ENCODE measurements around the gene LRBA. TPM values are rescaled to one million over a fixed set of nuclear protein-coding genes. Genes with fewer than 3 reads are reported as not detected.

LRBA gene
- total RNA-seq, 2 donors from 2014 or later: 50.1 to 59.9 TPM

DNA sequence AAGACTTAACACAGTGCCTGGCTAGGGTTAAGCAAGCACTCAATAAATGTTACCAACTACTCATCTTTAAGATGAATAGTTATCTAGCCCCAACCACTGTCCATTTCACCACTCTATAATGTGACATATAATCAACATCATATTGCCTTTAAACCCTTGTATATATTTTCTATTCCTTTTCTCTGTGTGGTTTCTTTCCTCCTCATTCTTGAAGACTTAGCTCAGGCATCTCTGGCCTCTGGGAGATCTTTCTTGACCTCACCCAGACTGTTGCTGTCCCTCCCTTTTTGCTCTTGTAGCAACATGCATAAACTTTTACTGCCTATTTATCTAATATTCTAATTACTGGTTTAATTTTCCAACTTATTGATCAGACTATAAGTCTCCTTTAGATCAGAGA lies 683.0 kb downstream of the LRBA start:
- DNase-seq (no peak), ATAC-seq (no peak)
- no peak for TF ChIP-seq POLR2A (IDR thresholded peaks at IDR 0.05)
- TF ChIP-seq, protein P1, sequence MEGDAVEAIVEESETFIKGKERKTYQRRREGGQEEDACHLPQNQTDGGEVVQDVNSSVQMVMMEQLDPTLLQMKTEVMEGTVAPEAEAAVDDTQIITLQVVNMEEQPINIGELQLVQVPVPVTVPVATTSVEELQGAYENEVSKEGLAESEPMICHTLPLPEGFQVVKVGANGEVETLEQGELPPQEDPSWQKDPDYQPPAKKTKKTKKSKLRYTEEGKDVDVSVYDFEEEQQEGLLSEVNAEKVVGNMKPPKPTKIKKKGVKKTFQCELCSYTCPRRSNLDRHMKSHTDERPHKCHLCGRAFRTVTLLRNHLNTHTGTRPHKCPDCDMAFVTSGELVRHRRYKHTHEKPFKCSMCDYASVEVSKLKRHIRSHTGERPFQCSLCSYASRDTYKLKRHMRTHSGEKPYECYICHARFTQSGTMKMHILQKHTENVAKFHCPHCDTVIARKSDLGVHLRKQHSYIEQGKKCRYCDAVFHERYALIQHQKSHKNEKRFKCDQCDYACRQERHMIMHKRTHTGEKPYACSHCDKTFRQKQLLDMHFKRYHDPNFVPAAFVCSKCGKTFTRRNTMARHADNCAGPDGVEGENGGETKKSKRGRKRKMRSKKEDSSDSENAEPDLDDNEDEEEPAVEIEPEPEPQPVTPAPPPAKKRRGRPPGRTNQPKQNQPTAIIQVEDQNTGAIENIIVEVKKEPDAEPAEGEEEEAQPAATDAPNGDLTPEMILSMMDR (IDR thresholded peaks at IDR 0.05): no peak
- Histone ChIP-seq H3K9me3 (no peaks in the 10 kb centered on the region), H3K27me3 (no peaks in the 10 kb centered on the region), H3K4me1 (no peaks in the 10 kb centered on the region), H3K36me3 (replicated peaks in 1 of 2; ENCODE audit: insufficient read depth in 1 of 2, low read depth in 2 of 2) (no peaks in the 10 kb centered on the region), H3K4me3 (no peak overlapping the region), H3K27ac (no peak overlapping the region)
- intact Hi-C loops (cut with DNase I): no loop called here

DNA sequence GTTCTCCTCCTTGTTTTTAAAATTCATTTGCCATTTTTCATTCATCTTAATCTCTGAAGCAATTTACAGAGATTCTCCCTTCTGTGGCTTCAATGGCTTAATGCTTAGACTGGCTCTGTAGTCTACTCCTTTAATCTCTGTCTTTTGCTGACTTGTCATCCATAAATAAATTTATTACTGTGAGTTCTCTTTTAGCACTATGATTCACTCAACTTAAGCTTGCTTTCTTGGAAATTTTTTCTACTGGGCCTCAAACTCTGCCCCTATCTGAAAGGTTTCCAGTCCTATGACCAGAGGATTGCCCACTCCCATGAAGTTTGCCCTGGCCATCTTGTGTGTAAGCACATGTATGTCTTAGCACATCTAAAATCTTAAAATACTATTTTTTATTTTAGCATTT lies 685.7 kb downstream of the LRBA start:
- Histone ChIP-seq H3K36me3 (replicated peaks in 1 of 2; ENCODE audit: insufficient read depth in 1 of 2, low read depth in 2 of 2) (no peaks in the 10 kb centered on the region), H3K4me3 (no peak overlapping the region), H3K27me3 (no peaks in the 10 kb centered on the region), H3K27ac (no peak overlapping the region), H3K4me1 (no peaks in the 10 kb centered on the region), H3K9me3 (no peaks in the 10 kb centered on the region)
- TF ChIP-seq, protein P1 (IDR thresholded peaks at IDR 0.05): no peak
- no peak for TF ChIP-seq POLR2A (IDR thresholded peaks at IDR 0.05)
- DNase-seq (no peak), ATAC-seq (no peak)
- intact Hi-C loops (cut with DNase I): no loop called here

DNA sequence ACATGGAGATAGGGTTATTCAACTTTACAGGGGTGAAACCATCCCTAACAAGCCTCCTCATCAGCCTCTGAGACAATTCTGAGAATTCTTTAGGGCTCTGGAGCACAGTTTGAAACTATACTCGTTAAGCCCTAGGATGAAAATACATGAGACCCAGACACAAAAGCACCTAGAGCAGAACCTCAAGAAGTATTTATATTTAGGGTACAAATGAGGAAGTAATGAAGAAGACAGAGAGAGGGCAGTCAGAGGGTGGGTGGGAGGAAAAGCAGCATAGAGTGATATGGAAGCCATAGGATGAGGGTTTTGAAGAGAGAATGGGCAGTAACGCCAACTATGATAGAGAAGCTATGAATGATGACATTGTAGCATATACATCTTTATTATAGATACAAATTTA lies 686.6 kb downstream of the LRBA start:
- no peak for DNase-seq
- ATAC-seq: no peak
- no peaks in the 10 kb centered on the region for H3K36me3 ChIP-seq (replicated peaks in 1 of 2; ENCODE audit: insufficient read depth in 1 of 2, low read depth in 2 of 2)
- TF ChIP-seq POLR2A (IDR thresholded peaks at IDR 0.05): no peak
- TF ChIP-seq, protein P1 (IDR thresholded peaks at IDR 0.05): no peak
- intact Hi-C loops (cut with DNase I): no loop called here
- H3K27me3 ChIP-seq: no peaks in the 10 kb centered on the region
- H3K27ac ChIP-seq: no peak overlapping the region
- 96% methylated on average over 2 of the region's 2 CpGs for WGBS, 2 donors
- H3K9me3 ChIP-seq: no peaks in the 10 kb centered on the region
- no peaks in the 10 kb centered on the region for H3K4me1 ChIP-seq
- no peak overlapping the region for H3K4me3 ChIP-seq

DNA sequence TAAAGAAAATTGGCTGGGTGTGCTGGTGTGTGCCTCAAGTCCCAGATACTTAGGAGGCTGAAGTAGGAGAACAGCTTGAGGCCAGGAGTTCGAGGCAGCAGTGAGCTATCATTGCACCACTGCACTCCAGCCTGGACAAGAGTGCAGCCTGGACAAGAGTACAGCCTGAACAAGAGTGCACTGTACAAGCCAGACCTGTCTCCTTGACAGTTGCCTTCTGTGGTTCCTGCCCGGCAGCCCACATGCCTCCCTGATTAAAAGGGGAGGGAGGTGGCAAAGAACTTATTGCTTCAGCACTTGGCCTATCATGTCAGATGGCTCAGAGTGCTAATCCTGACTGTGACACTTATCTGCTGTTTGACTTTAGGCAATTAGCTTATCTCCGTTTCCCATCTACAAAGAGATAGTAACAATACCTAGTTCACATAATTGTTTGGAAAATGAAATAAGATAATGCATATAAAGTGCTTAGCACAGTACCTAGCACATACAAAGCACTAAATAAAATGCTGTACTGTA lies 687.8 kb downstream of the LRBA start:
- Histone ChIP-seq H3K4me3 (no peak overlapping the region), H3K27ac (no peak overlapping the region), H3K4me1 (no peaks in the 10 kb centered on the region), H3K9me3 (no peaks in the 10 kb centered on the region), H3K36me3 (replicated peaks in 1 of 2; ENCODE audit: insufficient read depth in 1 of 2, low read depth in 2 of 2) (no peaks in the 10 kb centered on the region), H3K27me3 (no peaks in the 10 kb centered on the region)
- WGBS, 2 donors: 74 to 80% methylated on average over 3 of the region's 3 CpGs
- TF ChIP-seq, protein P1 (IDR thresholded peaks at IDR 0.05): no peak
- TF ChIP-seq POLR2A (IDR thresholded peaks at IDR 0.05): no peak
- intact Hi-C loops (cut with DNase I): no loop called here
- no peak for DNase-seq
- ATAC-seq: no peak

DNA sequence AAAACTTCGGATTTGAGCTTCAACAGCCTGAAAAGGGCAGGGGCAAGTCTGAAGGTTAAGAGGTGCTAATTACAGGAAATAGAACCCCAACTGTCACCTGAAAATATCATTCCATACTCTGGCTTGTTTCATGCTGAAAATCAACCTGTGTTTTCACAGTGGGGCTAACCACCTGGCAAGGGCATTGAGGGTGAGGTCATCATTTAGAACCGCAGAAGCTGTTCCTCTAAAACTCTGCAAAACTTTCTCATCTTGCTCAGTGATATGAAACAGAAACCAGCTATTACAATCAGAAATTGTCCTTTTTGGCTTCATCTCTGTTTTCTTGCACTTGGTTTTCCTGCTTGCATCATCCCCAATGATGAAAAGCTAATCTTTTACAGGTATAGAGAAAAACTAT lies 689.2 kb downstream of the LRBA start:
- Histone ChIP-seq H3K27ac (no peak overlapping the region), H3K4me1 (no peaks in the 10 kb centered on the region), H3K9me3 (no peaks in the 10 kb centered on the region), H3K36me3 (replicated peaks in 1 of 2; ENCODE audit: insufficient read depth in 1 of 2, low read depth in 2 of 2) (no peaks in the 10 kb centered on the region), H3K27me3 (no peaks in the 10 kb centered on the region), H3K4me3 (no peak overlapping the region)
- no peak for ATAC-seq
- intact Hi-C loops (cut with DNase I): no loop called here
- 76 to 81% methylated on average over 2 of the region's 2 CpGs for WGBS, 2 donors
- TF ChIP-seq POLR2A (IDR thresholded peaks at IDR 0.05): no peak
- TF ChIP-seq, protein P1 (IDR thresholded peaks at IDR 0.05): no peak
- DNase-seq: no peak

All from body of pancreas (tissue), 4 donors.